CD4-positive, alpha-beta T cell treated with Interleukin-4 for 1 hour (primary cell): ENCODE results near the gene MRPS23.
A peak's percentile ranks its signal among the peaks of the same experiment; 100 is the strongest.

Experiments used
- DNase-seq, 2 donors: peaks; one replicate each; pipeline ENCODE4 v3.0.0-alpha.2; 2020 to 2022

MRPS23 gene

DNA sequence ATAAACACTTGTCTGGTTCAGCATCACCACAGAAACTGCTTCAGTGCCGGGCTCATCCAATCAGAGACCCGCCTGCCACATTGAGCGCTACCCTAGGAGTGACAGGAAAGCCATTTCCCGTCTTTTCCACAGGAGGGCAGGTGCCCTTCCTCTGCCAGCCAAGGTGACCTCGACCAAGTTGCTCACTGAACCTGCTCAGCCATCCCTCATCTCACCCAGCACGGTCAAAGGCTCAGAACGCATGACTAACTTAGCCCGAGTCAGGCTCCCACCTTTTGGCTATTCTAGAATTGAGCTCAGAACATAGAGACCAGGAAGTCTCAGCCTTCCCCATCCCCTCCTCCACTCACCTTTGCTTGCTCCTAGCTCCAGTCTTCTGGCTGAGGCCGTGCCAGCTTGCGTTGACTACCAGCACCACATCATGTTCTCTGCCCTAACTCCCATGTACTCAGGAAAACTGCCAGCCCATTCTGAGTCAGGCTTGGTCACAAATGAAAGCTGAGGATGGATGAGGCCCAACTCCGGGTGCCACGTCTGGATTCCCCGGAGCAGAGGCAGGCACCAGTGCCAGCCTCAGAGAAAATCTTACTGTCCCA is 15.6 kb downstream of the MRPS23 start:
- DNase-seq = no peak

- peak; percentile 60 to 68 for DNase-seq
Measured at GRCh38 chr17:57833179-57833939, 16.5 kb downstream of the MRPS23 start.

DNA sequence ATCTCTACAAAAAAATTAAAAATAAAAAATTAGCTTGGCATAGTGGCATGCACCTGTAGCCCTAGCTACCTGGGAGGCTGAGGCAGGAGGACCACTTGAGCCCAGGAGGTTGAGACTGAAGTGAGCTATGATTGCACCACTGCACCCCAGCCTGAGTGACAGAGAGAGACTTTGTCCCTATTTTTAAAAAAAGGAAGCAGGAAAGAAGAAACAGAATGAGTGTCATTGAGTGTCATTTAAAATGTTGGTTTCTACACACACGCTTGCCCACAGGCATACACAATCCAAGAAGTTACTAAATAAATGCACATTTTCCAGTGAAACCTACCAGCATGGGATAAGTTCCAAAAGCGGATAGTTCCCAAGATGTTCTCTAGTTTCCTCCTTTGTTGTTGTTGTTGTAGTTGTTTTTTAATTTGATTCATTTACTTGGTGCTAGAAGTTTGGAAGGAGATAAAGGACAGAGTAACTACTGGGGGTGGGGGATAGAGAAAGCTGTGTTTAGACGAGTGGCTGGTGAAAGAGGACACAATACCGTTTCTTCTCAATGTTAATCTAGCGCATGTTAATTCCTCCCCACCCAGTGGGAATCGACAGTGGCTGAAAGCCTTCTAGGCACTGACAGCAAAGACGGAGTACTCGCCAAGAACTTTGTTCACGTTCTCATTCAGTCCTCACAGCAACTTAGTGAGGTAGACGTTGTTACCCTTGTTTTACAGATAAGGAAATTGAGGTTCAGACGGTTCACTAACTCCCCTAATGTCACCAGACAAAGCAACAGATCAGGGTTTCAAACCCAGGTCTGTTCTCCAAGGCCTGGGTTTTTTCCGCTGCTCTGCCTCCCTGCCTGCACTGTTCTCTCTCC is 17.3 kb downstream of the MRPS23 start:
- DNase-seq = no peak

DNA sequence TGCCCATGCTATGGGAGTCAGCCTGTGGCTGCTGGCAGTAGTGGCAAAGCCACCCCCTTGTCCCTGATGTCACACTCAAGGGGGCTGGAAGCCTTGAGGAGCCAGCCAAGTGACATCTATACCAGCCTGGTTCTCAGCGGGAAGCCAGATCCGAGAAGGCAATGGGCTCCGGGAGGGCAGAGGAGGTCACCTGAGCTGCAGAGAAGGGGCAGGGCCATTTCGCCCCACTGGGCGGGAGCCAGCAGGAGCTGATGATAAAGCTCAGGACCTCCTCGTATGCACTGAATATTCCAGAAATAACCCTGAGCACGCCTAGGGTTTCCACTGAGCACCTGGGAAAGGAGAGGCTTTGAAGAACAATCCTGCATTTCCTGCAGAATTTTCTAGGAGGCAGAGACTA is 19.0 kb downstream of the MRPS23 start:
- DNase-seq = no peak

DNA sequence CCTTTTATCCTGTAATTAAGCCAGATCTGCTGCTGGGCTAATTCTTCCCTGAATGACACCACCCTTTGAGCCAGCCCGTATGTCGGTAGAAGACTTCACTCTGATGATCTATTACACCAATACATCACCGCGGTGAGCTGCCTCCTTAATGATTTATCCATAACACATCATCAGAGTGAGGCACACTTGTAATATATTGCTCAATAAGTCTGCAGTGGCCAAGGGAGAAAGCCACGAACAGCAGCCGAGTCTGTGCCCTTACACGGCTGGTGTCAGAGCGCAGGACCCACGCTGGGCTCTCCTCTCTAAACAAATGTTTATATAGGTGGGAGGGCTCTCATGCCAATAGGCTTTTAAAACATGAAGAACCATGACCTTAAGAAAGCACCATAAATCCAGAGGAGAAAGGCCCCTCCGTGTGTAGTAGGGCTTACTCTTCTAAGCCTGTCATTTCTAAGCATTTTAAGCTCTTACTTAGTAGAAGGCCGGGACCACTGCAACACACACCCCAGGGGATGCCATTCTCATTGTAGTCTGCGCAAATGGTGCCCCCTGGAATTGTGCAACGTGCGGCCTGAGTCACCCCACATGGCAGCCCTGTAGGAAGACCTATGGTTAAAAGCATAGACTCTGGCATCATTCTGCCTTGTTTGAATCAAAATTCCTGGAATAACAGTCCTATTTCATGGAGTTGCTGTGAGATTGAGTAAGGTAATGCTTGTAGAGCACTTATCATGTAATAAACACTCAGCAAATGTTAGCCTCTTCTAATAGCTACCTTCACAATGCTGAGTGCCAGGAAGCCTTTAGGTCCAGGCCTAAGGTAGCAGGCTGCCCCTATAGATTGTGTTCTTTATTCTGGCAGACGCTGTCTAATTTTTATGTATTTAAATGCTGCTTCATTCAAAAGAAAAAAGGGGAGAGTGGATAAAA is 26.1 kb downstream of the MRPS23 start:
- no peak for DNase-seq

DNA sequence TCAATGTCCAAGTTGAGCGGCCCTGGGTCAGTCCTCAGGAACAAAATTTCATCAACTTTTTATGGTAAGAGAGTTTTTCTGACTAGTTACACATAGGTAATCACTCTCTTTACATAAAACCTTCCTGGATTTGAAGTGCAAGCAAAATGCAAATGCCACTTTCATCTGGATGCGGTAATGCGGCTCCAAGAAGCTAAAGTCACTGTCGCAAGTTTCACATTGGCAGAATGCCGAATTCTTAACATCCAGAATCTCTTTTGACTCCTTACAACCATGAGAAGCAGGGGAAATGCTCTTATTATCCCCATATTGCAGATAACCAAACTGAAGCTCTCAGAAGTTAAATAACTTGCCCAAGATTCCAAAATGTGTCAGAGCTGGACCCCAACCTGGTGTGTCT is 30.0 kb downstream of the MRPS23 start:
- no peak for DNase-seq

GRCh38 chr17:57819285-57819684 is 30.6 kb downstream of the MRPS23 start:
- no peak for DNase-seq

GRCh38 chr17:57818066-57818465 is 31.8 kb downstream of the MRPS23 start:
- no peak for DNase-seq

GRCh38 chr17:57817299-57817698 is 32.5 kb downstream of the MRPS23 start:
- DNase-seq = no peak

DNA sequence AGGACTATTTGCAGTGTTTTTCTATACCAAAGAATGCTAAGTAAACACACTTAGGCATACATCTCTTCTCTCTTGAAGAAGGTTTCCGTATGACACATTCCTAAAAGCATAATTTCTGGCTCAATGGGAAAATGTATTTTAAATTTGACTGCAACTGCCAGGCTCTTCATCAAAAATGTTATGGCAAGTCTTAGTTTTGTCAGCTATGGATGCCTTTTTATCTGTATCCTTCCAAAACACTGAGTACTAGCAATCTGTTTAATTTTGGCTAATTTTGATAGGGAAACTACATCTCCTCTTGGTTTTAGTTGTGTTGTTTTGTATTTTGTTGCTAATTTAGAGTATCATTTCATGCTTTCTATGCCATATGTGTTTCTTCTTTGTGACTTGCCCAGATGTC is 35.4 kb downstream of the MRPS23 start:
- no peak for DNase-seq

DNA sequence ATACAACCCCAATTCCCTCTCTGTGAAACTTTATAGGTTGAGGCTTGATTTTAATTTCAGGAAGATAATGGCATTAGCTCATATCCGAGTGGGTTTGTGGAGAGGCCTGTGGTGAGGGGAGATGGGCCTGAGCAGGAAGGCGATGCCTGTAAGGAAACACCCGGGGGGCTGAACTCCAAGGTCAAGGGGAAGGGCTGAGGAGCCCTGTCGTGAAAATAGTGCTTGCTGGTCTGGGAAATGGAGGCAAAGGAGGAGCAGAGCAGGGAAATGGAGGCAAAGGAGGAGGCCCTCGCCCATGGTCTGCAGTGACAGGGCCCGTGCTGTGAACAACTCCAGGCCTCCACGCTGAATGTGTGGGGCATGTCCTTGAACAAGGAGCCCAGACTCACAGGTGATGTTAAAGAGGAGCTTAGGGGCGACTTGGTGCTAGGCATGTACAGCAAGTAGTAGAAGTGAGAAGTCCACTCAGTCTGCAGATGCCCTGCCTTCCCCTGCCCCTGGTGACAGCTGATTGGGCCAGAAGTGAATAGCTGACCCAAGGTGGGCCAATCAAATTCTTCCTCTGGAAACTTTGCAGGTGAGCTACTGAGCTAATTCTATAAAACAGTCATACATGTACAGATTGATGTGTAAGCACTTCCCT is 38.1 kb downstream of the MRPS23 start:
- DNase-seq = no peak

- peak in 1 of 2 donors; percentile 20 for DNase-seq
Measured at GRCh38 chr17:57810721-57811637, 38.9 kb downstream of the MRPS23 start.

DNA sequence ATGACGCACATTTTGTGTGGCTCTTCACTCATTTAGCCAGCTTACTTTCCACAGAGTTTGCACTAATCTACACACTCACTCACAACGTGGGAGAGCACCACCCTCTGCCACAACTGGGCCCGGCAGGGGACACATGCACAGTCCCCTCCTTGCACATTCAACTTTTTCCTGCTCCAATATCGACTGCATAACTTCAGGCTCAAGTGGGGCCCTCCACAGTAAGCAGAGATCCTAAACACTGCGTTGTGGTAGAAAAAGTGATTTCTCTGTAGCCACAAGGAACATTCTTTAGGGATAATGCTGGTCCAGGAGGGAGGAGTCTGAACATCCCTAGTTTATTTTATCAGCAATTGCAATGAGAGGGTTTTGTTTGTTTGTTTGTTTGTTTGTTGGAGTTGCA is 40.0 kb downstream of the MRPS23 start:
- DNase-seq = no peak

GRCh38 chr17:57808882-57809281 is 41.0 kb downstream of the MRPS23 start:
- no peak for DNase-seq

DNA sequence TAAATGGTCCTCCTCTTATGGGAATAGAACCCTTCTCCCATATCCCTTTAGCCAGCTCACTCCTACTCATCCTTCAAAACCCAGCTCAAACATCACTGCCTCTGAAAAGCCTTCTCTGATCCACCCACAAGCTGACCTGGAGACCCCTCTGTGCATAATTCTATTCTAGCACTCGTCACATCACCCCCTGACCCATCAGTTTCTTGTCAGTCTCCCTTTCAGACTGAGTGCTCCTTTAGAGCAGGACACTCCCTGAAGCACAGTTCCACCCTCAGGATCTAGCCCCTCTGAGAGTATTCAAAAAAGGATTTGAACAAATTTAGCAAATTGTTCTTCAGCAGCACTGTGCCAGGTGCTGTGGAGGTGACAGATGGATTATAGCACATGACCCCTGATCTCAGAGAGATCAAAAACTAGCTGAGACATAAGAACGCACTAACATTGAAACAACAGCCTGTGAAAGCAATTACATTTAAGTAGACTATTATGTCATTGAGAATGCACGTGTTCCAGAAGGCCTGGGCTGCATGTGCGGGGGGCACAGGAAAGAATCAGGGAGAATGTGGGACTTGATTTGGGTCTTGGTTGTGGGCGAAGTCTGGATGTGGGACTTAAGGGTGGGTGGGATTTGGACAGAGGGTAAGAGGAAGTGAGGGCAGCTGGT is 43.5 kb downstream of the MRPS23 start:
- no peak for DNase-seq

GRCh38 chr17:57803021-57803420 is 46.8 kb downstream of the MRPS23 start:
- DNase-seq = no peak

- DNase-seq = no peak
Measured at GRCh38 chr17:57801044-57801711, 48.7 kb downstream of the MRPS23 start.

- peak in 1 of 2 donors; percentile 5 for DNase-seq
Measured at GRCh38 chr17:57794841-57795240, 55.0 kb downstream of the MRPS23 start.

DNA sequence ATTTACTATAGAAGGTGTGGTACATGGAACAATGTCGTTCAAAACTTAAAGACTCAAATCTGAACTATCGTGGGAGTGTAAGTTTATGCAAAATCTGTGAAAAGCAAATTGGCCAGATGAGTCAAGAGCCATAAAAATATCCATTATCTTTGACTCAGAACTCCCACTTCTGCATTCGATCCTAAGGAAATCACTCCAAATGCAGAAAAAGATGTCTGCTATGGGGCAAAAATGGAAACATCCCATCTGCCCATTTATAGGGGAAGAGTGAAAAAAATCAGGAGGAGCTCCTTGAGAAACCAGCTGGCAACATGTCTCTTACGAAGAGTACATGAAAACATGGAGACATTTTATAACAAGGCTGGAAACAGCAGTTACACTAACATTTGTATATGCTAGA is 61.1 kb downstream of the MRPS23 start:
- DNase-seq = no peak

DNA sequence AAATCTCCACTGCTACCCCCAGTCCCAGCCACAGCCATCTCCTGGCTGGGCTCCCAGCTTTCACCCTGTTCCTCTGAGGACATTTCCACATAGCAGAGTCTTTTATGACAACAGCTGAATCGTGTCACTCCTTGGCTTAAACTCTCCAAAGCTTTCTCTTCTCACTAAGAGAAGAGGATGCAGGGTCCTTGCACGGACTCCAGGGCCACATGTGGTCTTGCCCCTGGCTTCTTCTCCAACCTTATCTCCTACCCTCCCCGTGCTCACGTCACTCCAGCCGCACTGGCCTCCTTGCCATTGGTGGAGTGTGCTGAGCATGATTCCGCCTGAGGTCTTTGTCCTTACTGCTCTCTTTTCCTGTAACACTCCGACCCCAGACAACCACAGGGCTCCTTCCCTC is 64.8 kb downstream of the MRPS23 start:
- DNase-seq = no peak
